GM12801 (cell line): Measurements from ENCODE around the gene CCDC74A.
"Not testable (repeated sequence)": the region's sequence is repeated elsewhere in the genome, so short reads cannot be mapped to it uniquely, and the experiment has no call there.

ENCODE experiments used
- TF ChIP-seq, protein P1 (sequence below): IDR thresholded peaks from one replicate; pipeline ENCODE4 v1.5.1; 2011; ENCODE audit warnings: control low read depth; ENCODE audit not compliant: insufficient read length; ENCODE audit errors: extremely low read depth

Gene CCDC74A

GRCh38 chr2:131527131-131528001 lies at the start of gene CCDC74A:
Gene CCDC74A, plus strand, starts transcription at chr2:131527888. Its CDS starts 83 bp downstream, at chr2:131527971.
- TF ChIP-seq, protein P1, sequence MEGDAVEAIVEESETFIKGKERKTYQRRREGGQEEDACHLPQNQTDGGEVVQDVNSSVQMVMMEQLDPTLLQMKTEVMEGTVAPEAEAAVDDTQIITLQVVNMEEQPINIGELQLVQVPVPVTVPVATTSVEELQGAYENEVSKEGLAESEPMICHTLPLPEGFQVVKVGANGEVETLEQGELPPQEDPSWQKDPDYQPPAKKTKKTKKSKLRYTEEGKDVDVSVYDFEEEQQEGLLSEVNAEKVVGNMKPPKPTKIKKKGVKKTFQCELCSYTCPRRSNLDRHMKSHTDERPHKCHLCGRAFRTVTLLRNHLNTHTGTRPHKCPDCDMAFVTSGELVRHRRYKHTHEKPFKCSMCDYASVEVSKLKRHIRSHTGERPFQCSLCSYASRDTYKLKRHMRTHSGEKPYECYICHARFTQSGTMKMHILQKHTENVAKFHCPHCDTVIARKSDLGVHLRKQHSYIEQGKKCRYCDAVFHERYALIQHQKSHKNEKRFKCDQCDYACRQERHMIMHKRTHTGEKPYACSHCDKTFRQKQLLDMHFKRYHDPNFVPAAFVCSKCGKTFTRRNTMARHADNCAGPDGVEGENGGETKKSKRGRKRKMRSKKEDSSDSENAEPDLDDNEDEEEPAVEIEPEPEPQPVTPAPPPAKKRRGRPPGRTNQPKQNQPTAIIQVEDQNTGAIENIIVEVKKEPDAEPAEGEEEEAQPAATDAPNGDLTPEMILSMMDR: not testable (repeated sequence)

DNA sequence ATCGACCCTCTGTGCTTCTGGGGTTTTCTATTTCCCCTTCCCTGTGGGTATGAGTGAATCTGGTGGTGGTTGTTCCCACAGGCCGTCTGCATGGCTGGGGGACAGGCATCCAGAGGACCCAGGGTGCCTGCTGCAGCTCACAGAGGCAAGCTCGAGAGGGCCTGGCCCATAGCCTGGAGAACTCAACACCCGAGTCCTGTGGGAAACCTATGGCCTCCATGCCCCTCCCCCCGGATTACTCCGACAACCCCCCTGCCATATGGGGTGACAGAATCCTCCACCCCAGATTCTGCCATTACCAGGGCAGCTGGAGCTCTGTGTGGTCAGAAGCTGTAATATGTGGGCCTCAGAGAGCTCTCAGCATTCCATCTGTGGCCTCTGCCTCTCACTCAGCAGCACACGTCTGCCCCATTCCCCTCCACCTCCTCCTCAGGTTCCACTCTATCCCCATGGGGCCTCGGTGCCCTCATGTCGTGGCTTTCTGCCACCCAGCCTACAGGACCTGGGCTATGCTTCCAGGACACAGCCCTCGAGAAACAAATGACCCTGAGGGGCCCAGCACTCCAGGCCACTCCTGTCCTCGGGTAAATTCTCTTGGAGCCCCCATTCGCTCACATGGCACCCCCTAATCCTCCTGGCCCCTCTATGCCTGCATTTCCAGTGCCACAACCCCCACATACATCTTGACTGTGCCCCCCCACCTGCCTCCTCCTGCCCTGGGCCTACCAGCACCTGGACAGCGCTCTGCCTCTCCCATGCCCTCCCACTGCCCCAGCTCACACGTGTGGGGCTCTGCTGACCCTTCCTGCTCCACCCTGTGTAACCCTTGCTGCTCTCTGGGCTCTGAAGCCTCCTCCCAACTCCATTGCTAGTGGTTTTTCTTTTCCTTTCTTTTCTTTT lies 39.1 kb upstream of the CCDC74A start:
- TF ChIP-seq, protein P1: no peak

DNA sequence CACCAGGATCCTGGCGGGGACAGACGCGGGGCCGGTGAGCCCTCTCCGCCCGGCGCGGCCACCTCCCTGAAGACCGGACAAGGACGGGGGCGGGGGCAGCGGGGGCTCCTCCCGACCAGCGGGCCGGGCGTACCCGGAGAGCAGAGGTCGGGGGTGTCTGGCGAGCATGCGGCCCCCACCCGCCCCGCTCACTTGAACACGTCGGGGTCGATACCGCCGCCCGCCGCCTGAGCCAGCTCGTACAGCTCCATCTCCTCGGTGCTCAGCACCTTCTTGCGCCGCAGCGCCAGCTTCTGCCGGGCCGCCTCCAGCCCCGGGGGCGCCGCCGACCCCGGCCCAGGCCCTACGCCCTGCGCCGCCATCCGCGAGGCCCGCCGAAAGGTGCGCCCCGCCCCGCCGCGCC lies 35.7 kb upstream of the CCDC74A start, which contains the start of gene MZT2A:
Gene MZT2A (minus strand): TSS at position 383 of the 403 bp plus-strand sequence. CDS start 21 bp downstream, at position 362.
- TF ChIP-seq, protein P1: not testable (repeated sequence)

GRCh38 chr2:131492418-131493198 lies 35.1 kb upstream of the CCDC74A start:
- TF ChIP-seq, protein P1: no peak

DNA sequence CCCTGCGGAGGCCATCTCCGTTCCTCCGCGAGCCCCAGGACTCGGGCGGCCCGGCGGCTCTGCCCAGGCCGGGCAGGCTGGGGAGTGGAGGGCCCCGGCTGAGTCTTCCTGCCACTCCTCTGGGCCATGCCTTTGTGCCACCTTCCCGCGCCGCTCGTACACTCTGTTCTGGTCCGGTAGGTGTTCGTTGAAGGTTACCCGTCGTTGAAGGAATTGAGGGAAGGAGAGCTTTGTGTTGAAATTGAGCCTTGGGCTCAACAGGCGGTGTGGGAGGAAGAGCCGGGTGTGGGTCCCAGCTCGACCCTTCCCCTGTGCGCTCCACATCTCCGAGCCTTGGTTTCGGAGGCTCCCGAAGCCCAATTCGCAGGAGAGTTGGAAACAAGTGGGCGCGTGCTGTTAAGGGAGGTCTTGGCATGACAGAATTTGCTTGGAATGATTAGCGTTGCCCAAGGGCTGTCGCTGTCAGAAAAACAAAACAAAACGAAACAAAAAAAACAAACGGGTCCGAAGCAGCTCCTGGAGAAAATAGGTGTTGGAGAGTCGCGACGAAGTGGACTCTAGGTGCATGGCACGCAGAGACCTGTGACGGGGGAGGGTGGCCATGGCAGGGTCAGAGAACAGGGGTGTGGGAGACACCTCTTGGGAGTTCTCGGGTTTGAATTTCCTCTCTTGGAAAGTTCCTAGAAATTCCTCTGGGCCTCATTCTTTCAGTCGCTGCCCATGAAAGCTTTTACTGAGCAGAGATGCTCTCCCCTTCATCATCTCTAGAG lies 34.3 kb upstream of the CCDC74A start:
- TF ChIP-seq, protein P1: no peak

DNA sequence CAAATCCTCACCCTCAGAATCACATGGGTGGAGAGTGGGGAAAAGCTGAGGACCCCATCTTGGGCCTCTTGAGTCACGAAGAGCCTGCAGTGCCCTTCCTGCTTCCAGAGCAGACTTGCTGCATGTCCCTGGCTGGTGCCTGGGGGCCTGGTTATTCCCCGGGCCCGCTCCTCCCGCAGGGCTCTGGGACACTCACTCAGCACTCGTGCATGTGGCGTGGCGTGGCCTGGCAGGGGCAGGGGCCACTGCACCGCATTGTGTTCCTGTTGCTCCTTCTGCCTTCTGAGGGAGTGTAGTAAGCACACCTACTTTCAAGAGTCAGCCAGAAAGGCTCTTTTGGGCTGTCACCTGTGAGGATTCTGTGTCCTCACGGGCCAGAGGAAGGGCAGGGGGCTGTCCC lies 18.1 kb upstream of the CCDC74A start:
- TF ChIP-seq, protein P1: no peak
